GM20000 (cell line): ENCODE data around the gene ERBIN.
"Not testable (repeated sequence)": the region's sequence is repeated elsewhere in the genome, so short reads cannot be mapped to it uniquely, and the experiment has no call there.

Source experiments
- DNase-seq: peaks from one replicate; pipeline ENCODE4 v3.0.0; 2012; ENCODE audit warnings: low spot score
- CTCF ChIP-seq: IDR thresholded peaks from 2 replicates; pipeline ENCODE4 v1.5.1; 2012; ENCODE audit warnings: mild to moderate bottlenecking, control low read depth; ENCODE audit errors: extremely low read depth, missing control alignments

ERBIN gene

DNA sequence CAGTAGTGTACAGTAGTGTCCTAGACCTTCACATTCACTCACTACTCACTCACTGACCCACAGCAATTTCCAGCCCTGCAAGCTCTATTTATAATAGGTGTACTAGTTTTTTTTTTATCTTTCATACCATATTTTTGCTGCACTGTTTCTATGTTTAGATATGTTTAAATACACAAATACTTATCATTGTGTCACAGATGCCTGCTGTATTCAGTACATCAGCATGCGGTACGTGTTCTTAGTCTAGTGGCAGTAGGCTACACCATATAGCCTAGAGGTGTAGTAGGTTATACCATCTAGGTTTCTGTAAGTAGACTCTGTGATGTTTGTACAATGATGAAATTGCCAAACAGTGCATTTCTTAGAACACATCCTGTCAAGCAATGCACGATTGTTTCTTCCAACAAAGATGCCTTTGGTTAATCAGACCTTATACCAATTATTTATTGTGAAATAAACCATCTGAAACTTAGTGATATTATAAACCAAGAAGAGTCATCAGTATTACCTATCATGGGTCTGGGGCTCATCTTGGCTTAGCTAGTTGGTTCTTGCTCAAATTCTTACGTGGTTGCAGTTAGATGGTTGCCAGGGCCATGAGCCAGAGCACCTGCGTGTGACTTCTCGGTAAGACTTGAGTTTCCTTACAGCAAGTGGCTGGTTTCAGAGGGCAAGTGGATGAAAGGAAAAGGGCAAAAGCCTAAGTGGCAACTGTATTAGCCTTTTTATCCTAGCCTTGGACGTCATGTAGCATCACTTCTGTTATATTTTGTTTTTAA lies 41.1 kb downstream of the ERBIN start:
- DNase-seq = no peak
- TF ChIP-seq CTCF = no peak

DNA sequence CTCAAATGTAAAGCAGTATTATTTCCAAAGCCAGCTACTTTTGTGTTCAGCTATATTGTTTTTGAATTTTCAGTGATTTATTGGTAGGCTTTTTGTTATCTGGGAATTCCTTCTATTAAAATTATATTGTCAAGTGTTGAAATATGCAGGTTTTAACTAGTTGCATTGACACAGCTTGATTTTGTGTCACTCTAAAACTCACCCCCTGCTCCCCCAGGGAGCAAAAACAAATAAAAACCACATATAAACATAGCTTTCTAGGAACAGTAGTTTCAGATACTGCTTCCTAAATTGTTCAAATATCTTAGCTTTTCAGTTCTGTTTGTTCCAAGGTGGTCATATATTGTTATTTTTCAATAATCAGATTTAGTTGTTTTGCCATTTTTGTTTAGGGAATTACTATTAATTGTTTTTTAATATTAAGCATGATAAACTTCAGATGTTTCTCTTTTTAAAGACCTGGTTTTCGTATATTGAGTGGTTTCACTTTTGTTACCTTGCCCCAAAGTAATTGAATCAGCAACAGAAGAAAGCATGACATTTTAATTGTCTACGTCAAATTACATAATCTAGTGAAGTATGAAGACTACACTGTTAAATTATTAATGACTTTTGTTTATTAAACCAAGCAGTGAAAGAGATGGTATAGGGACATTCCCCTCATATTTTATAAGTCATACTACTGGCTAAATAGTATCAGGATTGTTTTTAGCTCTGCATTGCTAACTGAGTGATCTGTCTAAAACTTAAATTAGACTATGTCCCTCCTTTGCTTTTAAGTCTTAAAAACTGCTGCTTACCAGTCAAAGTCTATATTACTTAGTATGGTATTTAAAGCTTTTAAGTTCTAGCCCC lies 43.4 kb downstream of the ERBIN start:
- no peak for TF ChIP-seq CTCF

DNA sequence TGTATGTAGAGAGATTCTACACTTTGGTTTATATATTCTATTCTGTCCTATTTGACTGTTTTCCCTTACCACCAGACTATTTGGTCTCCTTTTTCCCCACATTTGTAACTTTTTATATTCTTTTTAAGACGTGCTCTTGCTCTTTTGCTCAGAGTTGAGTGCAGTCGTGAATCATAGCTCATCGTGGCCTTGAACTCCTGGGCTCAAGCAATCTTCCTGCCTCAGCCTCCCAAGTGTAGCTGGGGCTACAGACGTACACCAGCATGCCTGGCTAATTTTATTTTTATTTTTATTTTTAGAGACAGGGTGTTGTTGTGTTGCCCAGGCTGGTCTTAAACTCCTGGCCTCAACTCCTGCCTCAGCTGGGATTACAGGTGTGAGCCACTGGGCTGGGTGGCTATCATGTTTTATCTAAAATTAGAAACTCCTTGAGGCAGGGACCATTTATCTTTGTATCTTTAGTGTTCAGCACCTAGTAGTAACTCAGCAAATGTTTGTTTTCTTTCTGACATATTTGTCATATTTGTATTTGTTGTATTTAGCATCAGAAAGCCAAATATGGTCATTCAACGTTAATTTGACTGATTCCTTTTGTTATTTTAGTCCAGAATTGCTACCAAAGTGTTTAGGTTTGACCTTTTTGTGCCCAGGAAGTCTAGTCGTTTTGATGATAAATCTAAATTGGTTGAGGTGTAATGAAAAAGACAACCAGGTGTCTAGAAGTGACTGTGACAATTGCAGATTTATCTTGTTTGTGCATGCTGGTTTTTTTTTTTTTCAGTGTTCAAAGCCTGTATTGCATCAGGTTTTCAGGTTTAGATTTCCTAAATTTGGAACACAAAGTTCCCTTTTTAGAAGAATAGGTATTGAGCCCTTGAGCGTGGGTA lies 44.3 kb downstream of the ERBIN start:
- DNase-seq = no peak
- TF ChIP-seq CTCF = no peak

More for the DNA sequence above, 43.4 kb downstream of the ERBIN start:
- no peak for DNase-seq

DNA sequence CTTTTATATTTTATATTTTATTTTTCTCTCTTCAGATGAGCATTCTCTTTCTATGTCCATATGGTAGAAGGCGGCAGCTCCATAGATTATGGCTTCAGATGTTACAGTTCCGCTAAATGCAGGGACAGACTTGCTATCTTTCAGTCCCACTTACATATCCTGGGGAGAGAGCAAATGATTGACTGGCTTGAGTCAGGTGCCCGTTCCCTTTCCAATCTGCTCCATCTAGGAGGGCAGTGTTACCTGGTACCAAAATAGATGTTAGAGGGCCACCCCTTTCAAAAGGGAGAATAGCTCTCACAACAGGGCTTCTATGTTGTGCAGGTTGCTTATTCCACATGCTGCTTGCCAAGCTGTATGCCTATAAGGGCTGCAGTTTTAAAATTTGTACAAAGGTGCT lies 45.3 kb downstream of the ERBIN start:
- TF ChIP-seq CTCF = no peak
- no peak for DNase-seq

GRCh38 chr5:65972896-65973295 lies 46.5 kb downstream of the ERBIN start:
- DNase-seq = not testable (repeated sequence)

GRCh38 chr5:65978251-65978650 lies 51.9 kb downstream of the ERBIN start:
- DNase-seq = no peak
- no peak for TF ChIP-seq CTCF

DNA sequence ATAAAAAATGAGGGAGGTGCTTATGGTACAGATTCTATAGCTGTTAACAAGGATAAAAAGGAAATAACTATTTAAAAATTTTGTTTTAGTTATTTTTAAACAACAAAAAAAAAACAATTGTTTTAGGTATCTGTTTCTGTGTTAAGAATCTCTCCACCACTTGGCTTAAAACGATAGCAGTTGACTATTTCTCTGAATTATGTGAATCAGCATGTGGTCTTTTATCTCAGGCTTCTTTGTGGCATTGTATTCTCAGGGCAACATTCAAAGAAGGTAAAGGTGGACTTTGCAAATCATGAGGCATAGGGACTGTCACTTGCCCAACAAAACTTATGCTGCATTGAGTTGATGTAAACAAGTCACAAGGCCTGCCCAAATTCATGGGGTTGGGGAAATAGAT lies 55.2 kb downstream of the ERBIN start:
- DNase-seq = no peak
- no peak for TF ChIP-seq CTCF
